Coronary artery (tissue), 2 donors: ENCODE results near the gene ADCY2.
"Not testable (repeated sequence)": the region's sequence is repeated elsewhere in the genome, so short reads cannot be mapped to it uniquely, and the experiment has no call there.

Experiments
- DNase-seq: peaks from one replicate; pipeline ENCODE4 v3.0.0-alpha.2; 2017; ENCODE audit warnings: low spot score
- H3K27ac ChIP-seq, 2 donors: fragments of 200-600 bp; sonication (generic); one replicate each; pipeline ENCODE4 v1.5.1; 2016 to 2019
- H3K4me3 ChIP-seq: fragments of 200-600 bp; sonication (generic); 2 replicates; pipeline ENCODE4 v1.5.1; 2016; ENCODE audit warnings: mild to moderate bottlenecking, moderate library complexity
- TF ChIP-seq, protein P1 (sequence below): fragments of 200-600 bp; sonication (generic); IDR thresholded peaks from one replicate; pipeline ENCODE4 v1.5.1; 2019; ENCODE audit warnings: antibody characterized with exemption

The ADCY2 gene

DNA sequence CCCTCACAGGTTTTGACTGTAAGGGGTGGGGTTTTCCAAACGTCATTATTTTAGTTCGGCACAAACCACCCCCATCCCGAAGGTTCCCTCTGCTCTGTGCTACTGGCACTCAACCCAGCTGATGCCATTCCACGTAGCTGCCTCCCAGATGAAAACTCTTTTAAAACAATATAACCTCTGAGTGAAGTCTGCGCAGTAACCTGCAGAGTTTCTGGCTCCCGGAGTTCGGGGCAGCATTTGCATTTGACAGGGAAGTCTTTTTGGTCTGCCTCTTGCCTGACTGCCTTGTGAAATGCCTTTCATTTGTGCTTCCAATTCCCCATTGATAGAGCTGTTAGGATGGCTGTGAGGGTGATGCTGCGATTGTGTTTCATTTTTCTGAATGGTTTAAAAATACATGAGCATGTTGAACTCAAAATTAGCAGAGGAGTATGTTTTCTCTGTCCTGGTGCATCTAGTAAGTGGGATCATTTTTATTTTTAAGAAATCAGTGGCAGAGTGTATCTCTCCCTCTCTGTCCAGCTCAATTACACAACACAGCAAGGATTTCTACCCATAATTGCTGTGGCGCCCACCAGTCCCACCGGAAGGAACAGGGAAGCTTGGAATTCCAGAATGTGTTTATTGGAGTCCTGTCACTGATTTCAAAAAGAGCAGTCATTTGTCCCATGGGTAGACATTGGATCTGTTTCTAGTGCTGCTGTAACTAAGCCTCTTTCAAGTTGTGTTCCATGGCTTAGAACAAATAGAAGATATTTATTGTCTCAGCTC lies 24.8 kb downstream of the ADCY2 start:
- DNase-seq, result no peak
- Histone ChIP-seq H3K27ac (no peak overlapping the region), H3K4me3 (peak overlapping the region; percentile 22)
- TF ChIP-seq, protein P1, sequence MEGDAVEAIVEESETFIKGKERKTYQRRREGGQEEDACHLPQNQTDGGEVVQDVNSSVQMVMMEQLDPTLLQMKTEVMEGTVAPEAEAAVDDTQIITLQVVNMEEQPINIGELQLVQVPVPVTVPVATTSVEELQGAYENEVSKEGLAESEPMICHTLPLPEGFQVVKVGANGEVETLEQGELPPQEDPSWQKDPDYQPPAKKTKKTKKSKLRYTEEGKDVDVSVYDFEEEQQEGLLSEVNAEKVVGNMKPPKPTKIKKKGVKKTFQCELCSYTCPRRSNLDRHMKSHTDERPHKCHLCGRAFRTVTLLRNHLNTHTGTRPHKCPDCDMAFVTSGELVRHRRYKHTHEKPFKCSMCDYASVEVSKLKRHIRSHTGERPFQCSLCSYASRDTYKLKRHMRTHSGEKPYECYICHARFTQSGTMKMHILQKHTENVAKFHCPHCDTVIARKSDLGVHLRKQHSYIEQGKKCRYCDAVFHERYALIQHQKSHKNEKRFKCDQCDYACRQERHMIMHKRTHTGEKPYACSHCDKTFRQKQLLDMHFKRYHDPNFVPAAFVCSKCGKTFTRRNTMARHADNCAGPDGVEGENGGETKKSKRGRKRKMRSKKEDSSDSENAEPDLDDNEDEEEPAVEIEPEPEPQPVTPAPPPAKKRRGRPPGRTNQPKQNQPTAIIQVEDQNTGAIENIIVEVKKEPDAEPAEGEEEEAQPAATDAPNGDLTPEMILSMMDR, result no peak

DNA sequence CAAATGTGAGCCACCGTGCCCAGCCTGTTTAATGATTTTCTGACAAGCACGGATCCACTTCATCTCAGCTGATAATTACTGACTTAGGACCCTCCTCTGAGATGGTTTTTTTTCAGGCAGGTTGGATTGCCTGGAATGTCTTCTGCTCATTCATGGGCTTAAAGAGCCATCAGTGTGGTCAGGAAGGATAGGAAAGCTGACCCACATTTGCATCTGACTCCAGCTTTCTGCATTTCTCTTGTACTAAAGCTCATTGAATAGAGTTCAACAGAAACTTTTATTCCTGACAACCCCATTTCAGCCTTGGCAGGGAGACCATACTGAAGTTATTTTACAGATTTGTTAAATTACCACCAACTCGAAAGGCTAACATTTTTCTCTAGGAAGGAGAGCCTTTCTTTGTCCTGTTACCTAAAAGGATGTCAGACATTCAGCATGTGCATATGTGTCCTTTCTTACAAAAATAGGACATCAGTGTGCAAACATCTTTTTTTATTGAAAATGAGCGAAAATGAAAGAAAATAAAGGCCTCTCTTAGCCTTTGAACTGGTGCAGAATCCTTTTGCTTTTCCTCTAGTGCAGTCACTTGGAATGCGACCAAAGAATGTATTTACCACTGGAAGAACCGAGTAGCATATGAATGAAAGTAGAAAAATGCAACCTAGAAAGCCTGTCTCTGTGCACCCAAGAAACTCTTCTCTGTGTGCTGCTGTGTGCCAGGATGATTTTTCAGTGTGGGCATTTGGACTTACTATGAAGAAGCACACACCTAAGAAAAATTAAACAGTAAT lies 26.6 kb downstream of the ADCY2 start:
- no peak overlapping the region for H3K4me3 ChIP-seq
- H3K27ac ChIP-seq, result no peak overlapping the region
- no peak for DNase-seq
- TF ChIP-seq, protein P1, result no peak

DNA sequence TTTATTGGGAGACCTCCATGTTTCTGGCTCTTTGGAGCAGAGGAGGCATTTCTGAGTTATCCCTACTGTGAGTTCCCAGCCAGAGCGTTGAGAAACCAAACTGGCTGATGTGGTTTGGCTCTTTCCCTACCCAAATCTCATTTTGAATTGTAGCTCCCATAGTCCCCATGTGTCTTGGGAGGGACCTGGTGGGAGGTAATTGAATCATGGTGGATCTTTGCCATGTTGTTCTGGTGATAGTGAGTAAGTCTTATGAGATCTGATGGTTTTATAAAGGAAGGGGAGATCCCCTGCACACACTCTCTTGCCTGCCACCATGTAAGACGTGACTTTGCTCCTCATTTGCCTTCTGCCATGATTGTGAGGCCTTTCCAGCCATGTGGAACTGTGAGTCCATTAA lies 27.3 kb downstream of the ADCY2 start:
- not testable (repeated sequence) for H3K4me3 ChIP-seq, H3K27ac ChIP-seq, DNase-seq

DNA sequence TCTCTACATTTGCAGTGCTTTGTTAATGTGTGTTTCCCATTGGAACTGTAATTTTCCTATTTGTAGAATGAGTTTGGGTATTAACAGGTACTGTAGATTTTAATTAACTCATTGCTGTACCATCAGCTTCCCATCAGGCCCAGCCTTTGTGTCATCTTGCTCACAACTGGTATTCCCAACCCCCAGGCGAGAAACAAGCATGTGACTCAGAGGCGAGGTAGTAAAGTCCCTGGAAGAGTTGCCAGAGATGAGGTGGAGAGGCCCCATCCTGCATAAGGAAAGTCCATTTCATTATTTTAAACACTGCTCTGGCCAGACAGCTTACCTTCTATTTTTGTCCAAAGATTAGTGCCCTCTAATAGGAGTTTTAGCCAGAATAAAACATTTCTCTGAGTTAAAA lies 29.9 kb downstream of the ADCY2 start:
- no peak for DNase-seq
- Histone ChIP-seq H3K27ac (no peak overlapping the region), H3K4me3 (no peak overlapping the region)
- TF ChIP-seq, protein P1, result no peak

DNA sequence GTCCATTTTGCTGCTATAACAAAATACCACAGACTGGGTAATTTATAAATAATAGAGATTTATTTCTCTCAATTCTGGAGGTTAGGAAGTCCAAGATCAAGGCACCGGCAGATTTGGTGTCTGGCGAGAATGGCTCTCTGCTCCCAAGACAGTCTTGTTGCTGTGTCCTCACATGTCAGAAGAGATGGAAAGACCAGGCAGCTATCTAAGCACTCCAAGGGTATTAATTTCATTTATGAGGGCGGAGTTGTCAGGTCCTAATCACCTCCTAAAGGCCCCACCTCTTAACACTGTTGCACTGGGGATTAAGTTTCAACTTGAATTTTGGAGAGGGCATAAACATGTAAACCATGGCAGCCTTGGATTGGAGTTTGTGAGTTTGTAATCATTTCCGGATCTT lies 30.3 kb downstream of the ADCY2 start:
- TF ChIP-seq, protein P1, result no peak

DNA sequence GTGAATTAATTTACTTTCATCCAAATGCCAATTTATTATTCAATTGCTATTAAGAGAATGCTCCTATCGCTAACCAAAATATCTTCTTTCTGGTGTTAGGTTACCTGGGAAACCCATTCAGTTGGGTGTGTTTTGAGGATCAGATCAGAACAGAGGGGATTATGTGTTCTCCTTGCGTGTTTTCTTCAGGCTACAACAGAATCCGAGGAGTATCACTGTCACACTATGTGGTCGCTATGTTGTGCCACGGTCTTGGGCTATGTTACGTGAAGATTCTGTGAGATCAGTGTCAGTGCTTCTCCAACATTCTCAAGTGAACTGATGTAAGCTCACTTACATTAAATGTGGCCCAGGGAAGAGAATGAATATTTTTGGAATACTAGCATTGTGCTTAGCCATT lies 39.0 kb downstream of the ADCY2 start:
- TF ChIP-seq, protein P1, result no peak
- no peak for DNase-seq
- Histone ChIP-seq H3K4me3 (no peak overlapping the region), H3K27ac (no peak overlapping the region)

More for the DNA sequence above, 30.3 kb downstream of the ADCY2 start:
- Histone ChIP-seq H3K4me3 (no peak overlapping the region), H3K27ac (no peak overlapping the region)
- DNase-seq, result no peak

DNA sequence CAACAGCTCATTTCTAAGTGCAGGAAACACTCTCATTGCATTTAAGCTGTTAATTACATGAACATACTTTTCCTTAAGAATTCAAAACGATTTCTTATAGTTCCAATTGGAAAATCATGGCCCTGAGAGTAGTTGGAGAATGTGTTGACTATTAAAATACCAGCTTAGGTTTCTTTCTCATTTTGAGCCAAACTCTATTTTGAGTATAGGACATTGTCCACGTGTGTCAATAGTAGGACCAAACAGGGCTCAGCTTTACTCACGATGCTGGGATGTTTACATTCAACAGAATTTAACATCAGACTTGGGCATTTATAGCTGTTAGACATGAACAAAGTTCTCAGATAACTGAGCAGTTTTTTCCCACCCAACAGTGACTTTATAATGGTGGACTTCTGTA lies 39.6 kb downstream of the ADCY2 start:
- Histone ChIP-seq H3K27ac (no peak overlapping the region), H3K4me3 (no peak overlapping the region)
- TF ChIP-seq, protein P1, result no peak
- no peak for DNase-seq
